ENCODE results near the gene ADGRG2. TPM values are rescaled to one million over a fixed set of nuclear protein-coding genes. Genes with fewer than 3 reads are reported as not detected.

ADGRG2 gene
- total RNA-seq, 1 experiment from 2014 or later: 1.4 TPM

- ChIA-PET POLR2A (ENCODE audit: unreplicated experiment) (no interaction called here), CTCF (no interaction called here)
- Histone ChIP-seq H3K9me2 (replicated peaks; ENCODE audit: low read length) (no peaks in the 10 kb centered on the region), H3K27ac (ENCODE audit: low read length) (no peak overlapping the region), H2AFZ (ENCODE audit: low read length) (no peak overlapping the region), H3F3A (ENCODE audit: low read length, unreplicated experiment) (no peaks in the 10 kb centered on the region), H3K9me3 (ENCODE audit: low read length) (no peaks in the 10 kb centered on the region), H3K4me3 (ENCODE audit: low read length) (no peak overlapping the region), H3K9ac (ENCODE audit: low read length) (no peak overlapping the region), H4K20me1 (ENCODE audit: low read length) (no peaks in the 10 kb centered on the region), H3K4me2 (ENCODE audit: low read length) (no peak overlapping the region), H3K4me1 (ENCODE audit: insufficient read depth, low read length) (peaks cover 14% of the 10 kb centered on the region), H3K79me2 (ENCODE audit: low read length) (peaks cover 35% of the 10 kb centered on the region), H3K27me3 (ENCODE audit: low read length) (no peaks in the 10 kb centered on the region), H3K36me3 (ENCODE audit: low read depth, low read length) (0 out of 2 replicates have a peak, but pooled peaks cover 4% of the 10 kb centered on the region)
- ATAC-seq (no peak), DNase-seq (no peak)
- BruUV-seq (replicated peaks): no TSS peak
- intact Hi-C loops (cut with micrococcal nuclease): no loop called here
- TF ChIP-seq EZH2 (IDR thresholded peaks at IDR 0.05; ENCODE audit: low read length, unreplicated experiment) (no peak), EZH2phosphoT487 (IDR thresholded peaks at IDR 0.05; ENCODE audit: borderline replicate concordance, low read length) (no peak), CTCF (conservative IDR thresholded peaks at IDR 0.05; ENCODE audit: low read depth, low read length) (no peak)
These were observed 155.6 kb downstream of the ADGRG2 start for GRCh38 chrX:18966624-18967023.

GRCh38 chrX:18964901-18965300 is 157.4 kb downstream of the ADGRG2 start:
- no TSS peak for BruUV-seq (replicated peaks)
- no peak for ATAC-seq
- peaks cover 16% of the 10 kb centered on the region for H3K4me1 ChIP-seq (ENCODE audit: insufficient read depth, low read length)
- CTCF ChIA-PET: interaction anchor here (0.6 kb wide), 1 partner anchor 230 kb away, joined by 5 read pairs; no protein-coding TSS in a partner anchor
- no peak overlapping the region for H3K9ac ChIP-seq (ENCODE audit: low read length)
- H3K79me2 ChIP-seq (ENCODE audit: low read length): peaks cover 35% of the 10 kb centered on the region
- POLR2A ChIA-PET (ENCODE audit: unreplicated experiment): no interaction called here
- H3K9me2 ChIP-seq (replicated peaks; ENCODE audit: low read length): no peaks in the 10 kb centered on the region
- H3K4me3 ChIP-seq (ENCODE audit: low read length): no peak overlapping the region
- no peak for TF ChIP-seq EZH2phosphoT487 (IDR thresholded peaks at IDR 0.05; ENCODE audit: borderline replicate concordance, low read length)
- no peak for TF ChIP-seq EZH2 (IDR thresholded peaks at IDR 0.05; ENCODE audit: low read length, unreplicated experiment)
- no peak for TF ChIP-seq CTCF (conservative IDR thresholded peaks at IDR 0.05; ENCODE audit: low read depth, low read length)
- no peak for DNase-seq
- no peak overlapping the region for H3K27ac ChIP-seq (ENCODE audit: low read length)
- intact Hi-C loops (cut with micrococcal nuclease): no loop called here
- no peak overlapping the region for H2AFZ ChIP-seq (ENCODE audit: low read length)
- H3K9me3 ChIP-seq (ENCODE audit: low read length): no peaks in the 10 kb centered on the region
- no peaks in the 10 kb centered on the region for H3F3A ChIP-seq (ENCODE audit: low read length, unreplicated experiment)
- H3K36me3 ChIP-seq (ENCODE audit: low read depth, low read length): 0 out of 2 replicates have a peak, but pooled peaks cover 6% of the 10 kb centered on the region
- no peaks in the 10 kb centered on the region for H4K20me1 ChIP-seq (ENCODE audit: low read length)
- H3K27me3 ChIP-seq (ENCODE audit: low read length): no peaks in the 10 kb centered on the region
- H3K4me2 ChIP-seq (ENCODE audit: low read length): no peak overlapping the region

- Histone ChIP-seq H3K27ac (ENCODE audit: low read length) (no peak overlapping the region), H3K9me2 (replicated peaks; ENCODE audit: low read length) (no peaks in the 10 kb centered on the region), H3F3A (ENCODE audit: low read length, unreplicated experiment) (no peaks in the 10 kb centered on the region), H3K4me2 (ENCODE audit: low read length) (no peak overlapping the region), H3K4me3 (ENCODE audit: low read length) (no peak overlapping the region), H3K79me2 (ENCODE audit: low read length) (peaks cover 42% of the 10 kb centered on the region), H3K27me3 (ENCODE audit: low read length) (no peaks in the 10 kb centered on the region), H3K9ac (ENCODE audit: low read length) (no peak overlapping the region), H3K4me1 (ENCODE audit: insufficient read depth, low read length) (peaks cover 21% of the 10 kb centered on the region), H3K36me3 (ENCODE audit: low read depth, low read length) (0 out of 2 replicates have a peak, but pooled peaks cover 6% of the 10 kb centered on the region), H4K20me1 (ENCODE audit: low read length) (no peaks in the 10 kb centered on the region), H2AFZ (ENCODE audit: low read length) (no peak overlapping the region), H3K9me3 (ENCODE audit: low read length) (no peaks in the 10 kb centered on the region)
- DNase-seq: no peak
- BruUV-seq (replicated peaks): no TSS peak
- ATAC-seq: no peak
- CTCF ChIA-PET: no interaction called here
- TF ChIP-seq EZH2 (IDR thresholded peaks at IDR 0.05; ENCODE audit: low read length, unreplicated experiment) (no peak), EZH2phosphoT487 (IDR thresholded peaks at IDR 0.05; ENCODE audit: borderline replicate concordance, low read length) (no peak), CTCF (conservative IDR thresholded peaks at IDR 0.05; ENCODE audit: low read depth, low read length) (no peak)
- POLR2A ChIA-PET (ENCODE audit: unreplicated experiment): no interaction called here
- intact Hi-C loops (cut with micrococcal nuclease): no loop called here
These were observed 158.2 kb downstream of the ADGRG2 start for GRCh38 chrX:18964026-18964425.
